Measurements from ENCODE around the gene NID2. TPM values are rescaled to one million over a fixed set of nuclear protein-coding genes. Genes with fewer than 3 reads are reported as not detected.

Gene NID2
- total and polyA plus RNA-seq, 10 of the 15 experiments (the other 5 are each of a cell fraction or from before 2014, with no cell fraction given): 0.04 to 0.49 (median 0.23) TPM; not detected in 3

GRCh38 chr14:51969852-51970540 lies 98.9 kb downstream of the NID2 start (continued):
- no peak for TF ChIP-seq MYB (IDR thresholded peaks at IDR 0.05; ENCODE audit: borderline replicate concordance, low read depth, low read length)
- TF ChIP-seq E2F8 (IDR thresholded peaks at IDR 0.05; ENCODE audit: low read depth, partially characterized antibody): no peak
- no peak for TF ChIP-seq BCLAF1 (IDR thresholded peaks at IDR 0.05)

- in situ Hi-C loops (cut with MboI) (no loop called here), intact Hi-C loops (cut with micrococcal nuclease; ENCODE audit: unreplicated experiment) (no loop called here)
- FAIRE-seq: no peak
- SMC1A ChIA-PET (ENCODE audit: uncharacterized antibody, unreplicated experiment): interaction anchor here (0.9 to 3.5 kb wide), 3 partner anchors 11 to 89 kb away, joined by 3 to 15 read pairs (median 4); no protein-coding TSS in a partner anchor
- no TSS peak for BruUV-seq (replicated peaks)
- no peak overlapping the region for H2AFZ ChIP-seq (ENCODE audit: control insufficient read depth, low read depth, low read length)
- no peak overlapping the region for H3K4me2 ChIP-seq (ENCODE audit: control insufficient read depth, insufficient read depth)
- H3K27ac ChIP-seq (ENCODE audit: control insufficient read depth, insufficient read depth): no peak overlapping the region
- H3K9me3 ChIP-seq (replicated peaks; ENCODE audit: control insufficient read depth, insufficient read depth, low read length): no peaks in the 10 kb centered on the region
- no peak for DNase-seq (ENCODE audit: low read depth, low spot score)
- RAD21 ChIA-PET (ENCODE audit: unreplicated experiment): interaction anchor here (1.0 to 1.8 kb wide), 2 partner anchors 11 to 12 kb away, joined by 3 to 9 read pairs; no protein-coding TSS in a partner anchor
- no peaks in the 10 kb centered on the region for H3K4me1 ChIP-seq (ENCODE audit: control insufficient read depth, insufficient read depth, low read length)
- ATAC-seq: no peak
- H3K4me3 ChIP-seq: no peak overlapping the region
- POLR2A ChIA-PET: interaction anchor here (0.6 kb wide), 1 partner anchor 279 kb away, joined by 3 read pairs; no protein-coding TSS in a partner anchor
- no peaks in the 10 kb centered on the region for H3K27me3 ChIP-seq (replicated peaks in 1 of 2; ENCODE audit: control insufficient read depth in 2 of 2, insufficient read depth in 2 of 2, low read length in 1 of 2)
- H3K36me3 ChIP-seq (ENCODE audit: control insufficient read depth in 2 of 2, insufficient read depth in 2 of 2, low read length in 1 of 2): peaks cover 0 to 3% of the 10 kb centered on the region in 2 experiments; a peak in 1 of 4 replicates
- CTCF ChIA-PET: interaction anchor here (1.2 to 4.6 kb wide), 4 partner anchors 11 to 28 kb away, joined by 3 to 30 read pairs (median 4); no protein-coding TSS in a partner anchor
- H4K20me1 ChIP-seq (ENCODE audit: control insufficient read depth, insufficient read depth): no peaks in the 10 kb centered on the region; the same call in 1 of the 2 replicates
- no peaks in the 10 kb centered on the region for H3K79me2 ChIP-seq (ENCODE audit: control insufficient read depth, insufficient read depth, low read length)
- no peak overlapping the region for H3K9ac ChIP-seq (ENCODE audit: control insufficient read depth, insufficient read depth, low read length)
- WGBS (ENCODE audit: insufficient coverage, insufficient replicate concordance, low lambda C conversion rate, missing lambda C conversion rate): 72% methylated on average over 2 of the region's 2 CpGs
- TF ChIP-seq BRCA1 (IDR thresholded peaks at IDR 0.05; ENCODE audit: low read depth, low read length) (no peak), NRF1 (conservative IDR thresholded peaks at IDR 0.05; ENCODE audit: low read depth, low read length) (no peak), ELK1 (IDR thresholded peaks at IDR 0.05; ENCODE audit: low read depth, low read length) (no peak), KDM1A (IDR thresholded peaks at IDR 0.05; ENCODE audit: borderline replicate concordance) (no peak), REST (IDR thresholded peaks at IDR 0.05; ENCODE audit: low read depth, low read length) (no peak), YY1 (IDR thresholded peaks at IDR 0.05; ENCODE audit: low read depth, low read length) (no peak), NBN (IDR thresholded peaks at IDR 0.05) (no peak), HCFC1 (IDR thresholded peaks at IDR 0.05; ENCODE audit: low read length) (no peak)
Observed at GRCh38 chr14:51967521-51967920, 101.3 kb downstream of the NID2 start.

Measured in GM12878 (cell line).